RWPE1 (cell line): ENCODE results near the gene ZNF761.
"Not testable (repeated sequence)": the region's sequence is repeated elsewhere in the genome, so short reads cannot be mapped to it uniquely, and the experiment has no call there.

Source experiments
- CTCF ChIA-PET: fragments of 350-600 bp; sonication (Branson Sonifier 250); formaldehyde crosslinking; extraction: SDS; loops from one replicate; lab custom pipeline; 2021; lab: Yijun Ruan, JAX
- POLR2A ChIA-PET: fragments of 400-600 bp; formaldehyde crosslinking; extraction: SDS; loops from one replicate; lab custom pipeline; 2020; ENCODE audit warnings: antibody characterized with exemption; ENCODE audit not compliant: low non-redundant PET; lab: Yijun Ruan, JAX
- DNase-seq: peaks from one replicate; pipeline ENCODE4 v3.0.0; 2012; ENCODE audit warnings: low spot score
- H3K27ac ChIP-seq: fragments of 450-650 bp; 2 replicates; pipeline ENCODE4 v1.5.1; 2017
- TF ChIP-seq, protein P1 (sequence below): fragments of 450-650 bp; conservative IDR thresholded peaks from 2 replicates; pipeline ENCODE4 v1.5.1; 2017; ENCODE audit warnings: low read depth, mild to moderate bottlenecking

The ZNF761 gene

GRCh38 chr19:53485046-53486004 is 53.5 kb downstream of the ZNF761 start:
- no peak overlapping the region for H3K27ac ChIP-seq
- ChIA-PET CTCF (interaction anchor here (0.6 kb wide), 1 partner anchor 54 kb away, joined by 3 read pairs; the partner anchor contains the start of gene ZNF761), POLR2A (no interaction called here)
- no peak for DNase-seq
- TF ChIP-seq, protein P1, sequence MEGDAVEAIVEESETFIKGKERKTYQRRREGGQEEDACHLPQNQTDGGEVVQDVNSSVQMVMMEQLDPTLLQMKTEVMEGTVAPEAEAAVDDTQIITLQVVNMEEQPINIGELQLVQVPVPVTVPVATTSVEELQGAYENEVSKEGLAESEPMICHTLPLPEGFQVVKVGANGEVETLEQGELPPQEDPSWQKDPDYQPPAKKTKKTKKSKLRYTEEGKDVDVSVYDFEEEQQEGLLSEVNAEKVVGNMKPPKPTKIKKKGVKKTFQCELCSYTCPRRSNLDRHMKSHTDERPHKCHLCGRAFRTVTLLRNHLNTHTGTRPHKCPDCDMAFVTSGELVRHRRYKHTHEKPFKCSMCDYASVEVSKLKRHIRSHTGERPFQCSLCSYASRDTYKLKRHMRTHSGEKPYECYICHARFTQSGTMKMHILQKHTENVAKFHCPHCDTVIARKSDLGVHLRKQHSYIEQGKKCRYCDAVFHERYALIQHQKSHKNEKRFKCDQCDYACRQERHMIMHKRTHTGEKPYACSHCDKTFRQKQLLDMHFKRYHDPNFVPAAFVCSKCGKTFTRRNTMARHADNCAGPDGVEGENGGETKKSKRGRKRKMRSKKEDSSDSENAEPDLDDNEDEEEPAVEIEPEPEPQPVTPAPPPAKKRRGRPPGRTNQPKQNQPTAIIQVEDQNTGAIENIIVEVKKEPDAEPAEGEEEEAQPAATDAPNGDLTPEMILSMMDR = no peak

GRCh38 chr19:53492153-53492552 is 60.4 kb downstream of the ZNF761 start:
- TF ChIP-seq, protein P1 = no peak
- CTCF ChIA-PET = no interaction called here
- POLR2A ChIA-PET = no interaction called here
- DNase-seq = no peak
- no peak overlapping the region for H3K27ac ChIP-seq

DNA sequence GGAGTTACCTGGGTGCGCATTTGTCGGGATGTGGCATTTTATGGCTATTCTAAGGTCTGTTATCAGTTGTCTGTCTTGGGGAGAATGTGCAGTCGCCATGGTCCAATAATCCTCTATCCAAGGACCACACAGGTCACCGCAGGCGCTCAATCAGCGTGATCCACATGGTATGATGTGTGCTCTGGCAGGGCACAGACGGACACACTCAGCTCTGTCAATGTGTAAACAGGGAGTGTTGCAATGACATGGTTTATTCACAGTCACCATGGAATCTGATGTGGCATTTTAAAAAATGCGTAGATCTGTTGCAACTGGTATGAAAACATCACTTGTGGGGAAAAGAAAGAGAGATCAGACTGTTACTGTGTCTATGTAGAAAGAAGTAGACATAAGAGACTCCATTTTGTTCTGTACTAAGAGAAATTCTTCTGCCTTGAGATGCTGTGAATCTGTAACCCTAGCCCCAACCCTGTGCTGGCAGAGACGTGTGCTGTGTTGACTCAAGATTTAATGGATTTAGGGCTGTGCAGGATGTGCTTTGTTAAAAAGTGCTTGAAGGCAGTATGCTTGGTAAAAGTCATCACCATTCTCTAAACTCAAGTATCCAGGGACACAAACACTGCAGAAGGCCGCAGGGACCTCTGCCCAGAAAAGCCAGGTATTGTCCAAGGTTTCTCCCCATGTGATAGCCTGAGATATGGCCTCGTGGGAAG is 65.7 kb downstream of the ZNF761 start:
- POLR2A ChIA-PET, DNase-seq, H3K27ac ChIP-seq, CTCF ChIA-PET: not testable (repeated sequence)

- DNase-seq, H3K27ac ChIP-seq, CTCF ChIA-PET, POLR2A ChIA-PET: not testable (repeated sequence)
These were observed 66.2 kb downstream of the ZNF761 start for GRCh38 chr19:53498024-53498395.

GRCh38 chr19:53503151-53503550 is 71.4 kb downstream of the ZNF761 start:
- DNase-seq, CTCF ChIA-PET, POLR2A ChIA-PET, H3K27ac ChIP-seq: not testable (repeated sequence)

DNA sequence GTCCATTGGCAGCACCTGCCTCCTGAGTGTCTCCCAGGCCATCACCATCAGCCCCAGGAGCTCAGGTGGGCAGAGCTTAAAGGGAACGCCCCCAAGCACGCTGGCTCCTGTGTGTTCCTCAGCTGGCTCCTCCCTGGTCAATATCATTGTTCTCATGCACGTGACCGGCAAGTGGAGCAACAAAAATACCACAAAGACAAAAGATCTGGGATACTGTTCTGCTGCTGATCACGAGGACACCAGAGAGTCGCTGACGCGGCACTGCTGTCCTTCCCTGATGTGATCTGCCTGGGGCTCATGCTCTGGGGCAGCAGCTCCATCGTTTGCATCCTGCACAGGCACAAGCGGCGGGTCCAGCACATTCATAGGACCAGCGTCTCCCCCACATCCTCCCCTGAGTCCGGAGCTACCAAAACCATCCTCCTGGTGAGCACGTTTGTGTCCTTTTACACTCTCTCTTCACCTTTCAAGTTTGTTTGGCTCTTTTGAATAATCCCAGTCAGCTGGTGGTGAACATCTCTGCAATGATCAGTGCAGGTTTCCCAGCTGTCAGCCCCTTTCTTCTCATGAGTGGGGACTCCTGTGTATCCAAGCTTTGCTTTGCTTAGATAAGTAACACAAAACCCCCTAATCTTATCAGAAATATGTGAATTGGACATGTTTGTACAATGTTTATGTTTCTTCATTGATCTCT is 72.0 kb downstream of the ZNF761 start:
- CTCF ChIA-PET, DNase-seq, H3K27ac ChIP-seq, POLR2A ChIA-PET: not testable (repeated sequence)

DNA sequence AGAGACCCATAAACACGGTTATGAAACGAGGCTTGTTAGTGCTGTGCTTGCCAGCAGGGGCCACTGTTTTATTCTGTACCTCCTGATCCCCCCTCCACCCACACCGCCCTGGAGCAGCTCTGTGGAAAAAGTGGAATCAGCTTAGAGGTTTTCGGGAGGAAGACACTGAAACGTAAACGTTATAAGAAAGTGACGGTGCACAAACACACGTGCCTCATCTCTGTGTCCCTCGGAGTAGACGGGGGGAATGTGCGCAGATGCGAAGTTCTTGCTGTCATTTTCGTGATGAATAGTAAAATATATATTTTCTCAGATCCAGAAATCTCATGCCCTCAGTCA is 72.5 kb downstream of the ZNF761 start:
- DNase-seq, CTCF ChIA-PET, POLR2A ChIA-PET, H3K27ac ChIP-seq: not testable (repeated sequence)

DNA sequence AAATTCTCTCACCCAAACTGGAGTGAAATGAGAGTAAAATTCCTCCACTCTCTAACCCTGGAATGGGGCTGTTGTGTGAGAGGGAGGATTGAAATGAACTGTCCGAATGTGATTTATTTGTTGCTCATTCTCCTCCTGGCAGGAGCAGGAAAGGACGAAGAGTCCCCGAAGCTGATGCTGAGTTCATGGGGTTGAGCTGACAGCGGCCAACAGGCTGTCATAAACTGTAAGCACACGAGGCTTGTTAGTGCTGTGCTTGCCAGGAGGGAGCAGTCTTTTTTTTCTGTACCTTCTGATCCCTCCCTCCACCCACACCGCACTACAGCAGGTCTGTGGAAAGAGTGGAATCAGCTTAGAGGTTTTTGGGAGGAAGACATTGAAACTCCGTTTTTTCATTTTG is 73.1 kb downstream of the ZNF761 start:
- ChIA-PET CTCF (no interaction called here), POLR2A (no interaction called here)
- TF ChIP-seq, protein P1 = no peak
- H3K27ac ChIP-seq = no peak overlapping the region
- no peak for DNase-seq

- POLR2A ChIA-PET = no interaction called here
- H3K27ac ChIP-seq = no peak overlapping the region
- DNase-seq = no peak
- TF ChIP-seq, protein P1 = no peak
- CTCF ChIA-PET = no interaction called here
These were observed 74.9 kb downstream of the ZNF761 start for GRCh38 chr19:53506728-53507127.
